Measurements from ENCODE around the gene HELZ2. TPM values are rescaled to one million over a fixed set of nuclear protein-coding genes. Genes with fewer than 3 reads are reported as not detected.

The HELZ2 gene
- total RNA-seq, 1 experiment from 2014 or later, result 27.9 TPM

GRCh38 chr20:63570281-63571086, 3.6 kb downstream of the HELZ2 start:
- no peak overlapping the region for H3T11ph ChIP-seq (ENCODE audit: low read length)
- H3K4ac ChIP-seq (ENCODE audit: low read depth, low read length), result no peak overlapping the region
- no peak overlapping the region for H3K4me3 Mint-ChIP-seq
- no peak overlapping the region for H2BK120ac ChIP-seq (ENCODE audit: low read depth, low read length, poor library complexity, severe bottlenecking)
- H2AK5ac ChIP-seq (ENCODE audit: insufficient read length, low read length), result no peak overlapping the region
- peaks cover 4% of the 10 kb centered on the region for H3K23me2 ChIP-seq (ENCODE audit: insufficient read length, low read depth, low read length, poor library complexity, severe bottlenecking)
- WGBS (ENCODE audit: extremely low coverage, insufficient read length, low lambda C conversion rate), result no CpG with 5 or more reads among the region's 28 CpGs
- H3K4me1 ChIP-seq (ENCODE audit: insufficient read depth, low read length), result no peaks in the 10 kb centered on the region
- H3K9me3 ChIP-seq (ENCODE audit: control insufficient read depth, low read depth, low read length), result no peaks in the 10 kb centered on the region
- no peaks in the 10 kb centered on the region for H3K27me3 Mint-ChIP-seq (ENCODE audit: low read depth)
- no peak overlapping the region for H4K5ac ChIP-seq (ENCODE audit: insufficient read length, low read depth, low read length)
- H3K79me2 ChIP-seq (ENCODE audit: insufficient read depth, low read length), result no peaks in the 10 kb centered on the region
- no peak overlapping the region for H3K27ac ChIP-seq (ENCODE audit: insufficient read length, low read depth, low read length)
- no peak for DNase-seq
- H3K36me3 Mint-ChIP-seq (ENCODE audit: insufficient read depth in 1 of 3, low read depth in 3 of 3), result no peaks in the 10 kb centered on the region
- H2BK20ac ChIP-seq (ENCODE audit: low read depth, low read length, poor library complexity, severe bottlenecking), result no peak overlapping the region
- H2BK12ac ChIP-seq (ENCODE audit: insufficient read length, low read depth, low read length), result no peak overlapping the region
- H3K9ac ChIP-seq (ENCODE audit: extremely low read depth, insufficient read length, low read length), result no peak overlapping the region
- no peak overlapping the region for H3K18ac ChIP-seq (ENCODE audit: insufficient read length, low read depth, low read length)
- H2BK5ac ChIP-seq (ENCODE audit: insufficient read length, low read length), result no peak overlapping the region
- peaks cover 3 to 5% of the 10 kb centered on the region in 2 experiments; a peak in 3 of 4 replicates for H3K4me1 Mint-ChIP-seq
- no peak overlapping the region for H2AFZ ChIP-seq (ENCODE audit: low read length)
- H3K23ac ChIP-seq (ENCODE audit: insufficient read length, low read depth, low read length), result no peak overlapping the region
- no peak overlapping the region for H4K91ac ChIP-seq (ENCODE audit: insufficient read length, low read depth, low read length)
- H2BK15ac ChIP-seq (ENCODE audit: low read depth, low read length), result no peak overlapping the region
- H3K56ac ChIP-seq (ENCODE audit: insufficient read length, low read depth, low read length), result no peak overlapping the region
- H3K27me3 ChIP-seq (ENCODE audit: insufficient read depth, low read length), result no peaks in the 10 kb centered on the region
- no peak for TF ChIP-seq CTCF (conservative IDR thresholded peaks at IDR 0.05)
- no peak overlapping the region for H3K27ac Mint-ChIP-seq
- H3K9me3 Mint-ChIP-seq, result no peaks in the 10 kb centered on the region
- no peak overlapping the region for H3K14ac ChIP-seq (ENCODE audit: insufficient read depth, low read length)
- no peak overlapping the region for H4K8ac ChIP-seq (replicated peaks; ENCODE audit: insufficient read length, low read depth, low read length)
- H4K20me1 ChIP-seq (ENCODE audit: control insufficient read depth, insufficient read depth, insufficient read length), result no peaks in the 10 kb centered on the region
- H3K79me1 ChIP-seq (ENCODE audit: insufficient read depth, low read depth, low read length, poor library complexity, severe bottlenecking), result no peaks in the 10 kb centered on the region
- no peak overlapping the region for H3K4me2 ChIP-seq (ENCODE audit: insufficient read depth, insufficient read length, low read length)
